H1 (cell line): ENCODE results near the gene SNX27. TPM values are rescaled to one million over a fixed set of nuclear protein-coding genes. Genes with fewer than 3 reads are reported as not detected.

Source experiments
- CTCF ChIA-PET: fragments of 300-600 bp; sonication (Branson Sonifier 250); formaldehyde crosslinking; loops from one replicate; lab custom pipeline; 2021; ENCODE audit not compliant: partially characterized antibody; lab: Charles Lee
- POLR2A ChIA-PET: fragments of 300-600 bp; sonication (Branson Sonifier 250); formaldehyde crosslinking; loops from one replicate; lab custom pipeline; 2021; ENCODE audit warnings: inconsistent platforms; ENCODE audit not compliant: partially characterized antibody; lab: Charles Lee
- DNase-seq, 2 experiments: peaks; one replicate each; pipeline versions ENCODE4 v3.0.0 to v3.0.0-alpha.2; 2010 to 2022; ENCODE audit warnings: low spot score in 2 of 2, low read depth in 1 of 2, mixed read lengths in 1 of 2
- FAIRE-seq: peaks from 2 replicates; lab custom pipeline; 2011; peaks lifted over from hg19 to GRCh38; lab: Jason Lieb, UNC
- H2AFZ ChIP-seq: 2 replicates; pipeline ENCODE4 v1.8.1; 2012; ENCODE audit warnings: low read length, inconsistent platforms
- H2AK5ac ChIP-seq: 2 replicates; pipeline ENCODE4 v1.6.1; 2013; ENCODE audit warnings: low read depth, low read length
- H2BK120ac ChIP-seq: replicated peaks from 2 replicates; pipeline ENCODE3; 2013; ENCODE audit warnings: low read depth, low read length, inconsistent platforms
- H2BK12ac ChIP-seq: 2 replicates; pipeline ENCODE4 v1.6.1; 2013; ENCODE audit warnings: low read depth, low read length
- H2BK15ac ChIP-seq: 2 replicates; pipeline ENCODE4 v1.6.1; 2013; ENCODE audit warnings: low read length
- H2BK20ac ChIP-seq: 2 replicates; pipeline ENCODE4 v1.6.1; 2013; ENCODE audit warnings: low read length
- H2BK5ac ChIP-seq: 2 replicates; pipeline ENCODE4 v1.6.1; 2013; ENCODE audit warnings: low read depth, low read length
- H3K14ac ChIP-seq: 2 replicates; pipeline ENCODE4 v1.6.1; 2013; ENCODE audit warnings: inconsistent platforms; ENCODE audit not compliant: insufficient read length
- H3K18ac ChIP-seq: 2 replicates; pipeline ENCODE4 v1.6.1; 2013; ENCODE audit warnings: low read length; ENCODE audit errors: extremely low read depth
- H3K23ac ChIP-seq: 2 replicates; pipeline ENCODE4 v1.6.1; 2013; ENCODE audit warnings: inconsistent platforms; ENCODE audit not compliant: insufficient read length
- H3K23me2 ChIP-seq: 2 replicates; pipeline ENCODE4 v1.6.1; 2013; ENCODE audit warnings: low read depth, low read length
- H3K27ac ChIP-seq: 2 replicates; pipeline ENCODE4 v1.6.1; 2011; ENCODE audit warnings: low read depth, low read length, inconsistent platforms
- H3K27me3 ChIP-seq, 4 experiments: replicated peaks in 1 of 4; 1 replicate in 1 of 4; 2 replicates in 3 of 4; pipeline versions ENCODE4 v1.6.1 to v1.8.1; 2011 to 2013; ENCODE audit warnings: low read length in 3 of 4, mild to moderate bottlenecking in 3 of 4, inconsistent platforms in 2 of 4, mixed read lengths in 2 of 4, moderate library complexity in 1 of 4; ENCODE audit not compliant: control insufficient read depth in 3 of 4, insufficient read depth in 3 of 4; ENCODE audit errors: extremely low read depth in 1 of 4
- H3K36me3 ChIP-seq, 4 experiments: 2 replicates each; pipeline versions ENCODE4 v1.6.1 to v1.8.1; 2011 to 2013; ENCODE audit warnings: mild to moderate bottlenecking in 4 of 4, low read length in 3 of 4, moderate library complexity in 2 of 4, control low read depth in 1 of 4, inconsistent platforms in 1 of 4; ENCODE audit not compliant: insufficient read depth in 4 of 4, control insufficient read depth in 2 of 4
- H3K4ac ChIP-seq: replicated peaks from 2 replicates; pipeline ENCODE3; 2013; ENCODE audit warnings: low read length, low read depth, mixed read lengths, inconsistent platforms; ENCODE audit not compliant: insufficient read length
- H3K4me1 ChIP-seq, 4 experiments: replicated peaks in 1 of 4; 1 replicate in 1 of 4; 2 replicates in 3 of 4; pipeline versions ENCODE4 v1.6.1 to v1.8.1; 2011 to 2013; ENCODE audit warnings: low read length in 3 of 4, inconsistent platforms in 2 of 4, mixed read lengths in 1 of 4; ENCODE audit not compliant: insufficient read depth in 4 of 4, control insufficient read depth in 3 of 4
- H3K4me2 ChIP-seq, 2 experiments: 2 replicates each; pipeline versions ENCODE4 v1.6.1 to v1.8.1; 2011 to 2013; ENCODE audit warnings: low read depth in 2 of 2, low read length in 2 of 2, control low read depth in 1 of 2, inconsistent platforms in 1 of 2, mild to moderate bottlenecking in 1 of 2; ENCODE audit not compliant: insufficient read depth in 1 of 2
- H3K4me3 ChIP-seq, 4 experiments: fragments of 200-600, 300-600 bp in 1 of 4; sonication (generic), shearing (Covaris generic), sonication (Bioruptor Twin) in 1 of 4; 2 replicates each; pipeline versions ENCODE4 v1.5.1 to v1.8.1; 2011 to 2016; ENCODE audit warnings: low read length in 4 of 4, low read depth in 3 of 4, control low read depth in 2 of 4, inconsistent platforms in 2 of 4, mild to moderate bottlenecking in 2 of 4, mixed read lengths in 1 of 4, moderate library complexity in 1 of 4; ENCODE audit not compliant: insufficient read depth in 2 of 4; ENCODE audit errors: extremely low read depth in 1 of 4
- H3K56ac ChIP-seq: replicated peaks from 2 replicates; pipeline ENCODE3; 2013; ENCODE audit warnings: low read depth, mild to moderate bottlenecking, mixed read lengths, low read length, inconsistent platforms; ENCODE audit not compliant: insufficient read length
- H3K79me1 ChIP-seq: 2 replicates; pipeline ENCODE4 v1.6.1; 2013; ENCODE audit warnings: low read depth, low read length, control low read depth
- H3K79me2 ChIP-seq, 2 experiments: 2 replicates each; pipeline versions ENCODE4 v1.6.1 to v1.8.1; 2012 to 2013; ENCODE audit warnings: low read length in 2 of 2, mild to moderate bottlenecking in 2 of 2, inconsistent platforms in 1 of 2; ENCODE audit not compliant: insufficient read depth in 2 of 2, control insufficient read depth in 1 of 2
- H3K9ac ChIP-seq, 4 experiments: replicated peaks in 1 of 4; 1 replicate in 1 of 4; 2 replicates in 3 of 4; pipeline versions ENCODE4 v1.6.1 to v1.8.1; 2011 to 2013; ENCODE audit warnings: low read depth in 3 of 4, low read length in 3 of 4, control low read depth in 2 of 4, mild to moderate bottlenecking in 2 of 4, moderate library complexity in 2 of 4, inconsistent platforms in 1 of 4; ENCODE audit errors: extremely low read depth in 1 of 4
- H3K9me3 ChIP-seq, 2 experiments: 2 replicates each; pipeline versions ENCODE4 v1.6.1 to v1.8.1; 2012 to 2013; ENCODE audit warnings: mild to moderate bottlenecking in 2 of 2, moderate library complexity in 2 of 2, control low read depth in 1 of 2, inconsistent platforms in 1 of 2, low read depth in 1 of 2, low read length in 1 of 2, mixed read lengths in 1 of 2; ENCODE audit not compliant: insufficient read depth in 2 of 2
- H4K20me1 ChIP-seq, 2 experiments: replicated peaks in 1 of 2; 2 replicates each; pipeline versions ENCODE3 to v1.8.1; 2011 to 2013; ENCODE audit warnings: inconsistent platforms in 2 of 2, low read length in 2 of 2, mild to moderate bottlenecking in 1 of 2; ENCODE audit not compliant: insufficient read depth in 2 of 2, control insufficient read depth in 1 of 2
- H4K5ac ChIP-seq: 2 replicates; pipeline ENCODE4 v1.6.1; 2013; ENCODE audit warnings: low read length, low read depth, mixed read lengths, inconsistent platforms; ENCODE audit not compliant: insufficient read length
- H4K8ac ChIP-seq: 2 replicates; pipeline ENCODE4 v1.8.0; 2013; ENCODE audit warnings: mild to moderate bottlenecking, moderate library complexity, low read length, inconsistent platforms; ENCODE audit not compliant: insufficient read depth; ENCODE audit errors: extremely low read depth
- H4K91ac ChIP-seq: replicated peaks from 2 replicates; pipeline ENCODE3; 2013; ENCODE audit warnings: low read length, mixed read lengths, inconsistent platforms; ENCODE audit not compliant: insufficient read length
- ASH2L ChIP-seq: fragments of 200-600, 300-600 bp; sonication (generic); IDR thresholded peaks from one replicate; pipeline ENCODE4 v1.7.1; 2017; ENCODE audit warnings: low read length
- ATF3 ChIP-seq: IDR thresholded peaks from 2 replicates; pipeline ENCODE4 v1.6.1; 2011; ENCODE audit warnings: low read depth, mild to moderate bottlenecking, low read length; ENCODE audit not compliant: insufficient read depth
- BRCA1 ChIP-seq: IDR thresholded peaks from 2 replicates; pipeline ENCODE4 v1.6.1; 2012; ENCODE audit warnings: low read depth, low read length, improper control_type of control experiment
- EP300 ChIP-seq, 2 experiments: IDR thresholded peaks; 1 replicate in 1 of 2; 2 replicates in 1 of 2; pipeline ENCODE4 v1.6.1; 2011 to 2012; ENCODE audit warnings: low read depth in 2 of 2, low read length in 2 of 2, mild to moderate bottlenecking in 2 of 2, borderline replicate concordance in 1 of 2, inconsistent platforms in 1 of 2, moderate library complexity in 1 of 2
- GABPA ChIP-seq: IDR thresholded peaks from 2 replicates; pipeline ENCODE4 v1.6.1; 2011; ENCODE audit warnings: mild to moderate bottlenecking, low read length, moderate library complexity, borderline replicate concordance; ENCODE audit not compliant: insufficient read depth
- HDAC2 ChIP-seq, 2 experiments: fragments of 300-600 bp in 1 of 2; sonication (generic) in 1 of 2; IDR thresholded peaks; 2 replicates each; pipeline ENCODE4 v1.6.1; 2011 to 2012; ENCODE audit warnings: low read depth in 2 of 2, low read length in 2 of 2, mild to moderate bottlenecking in 2 of 2, moderate library complexity in 2 of 2, borderline replicate concordance in 1 of 2, inconsistent platforms in 1 of 2
- HDAC6 ChIP-seq: IDR thresholded peaks from one replicate; pipeline ENCODE4 v1.7.1; 2012; ENCODE audit warnings: low read depth, mild to moderate bottlenecking, inconsistent platforms, low read length, moderate library complexity
- KDM1A ChIP-seq: fragments of 200-600, 300-600 bp; sonication (generic); IDR thresholded peaks from 2 replicates; pipeline ENCODE4 v1.7.1; 2016; ENCODE audit warnings: mild to moderate bottlenecking, low read length, borderline replicate concordance
- NANOG ChIP-seq: IDR thresholded peaks from 2 replicates; pipeline ENCODE4 v1.6.1; 2011; ENCODE audit warnings: low read length, low read depth, mild to moderate bottlenecking, inconsistent platforms; ENCODE audit not compliant: insufficient read depth, poor library complexity, severe bottlenecking
- NRF1 ChIP-seq: IDR thresholded peaks from 2 replicates; pipeline ENCODE4 v1.6.1; 2011; ENCODE audit warnings: mild to moderate bottlenecking, low read depth, low read length, improper control_type of control experiment
- POU5F1 ChIP-seq: IDR thresholded peaks from 2 replicates; pipeline ENCODE4 v1.6.1; 2011; ENCODE audit warnings: low read depth, mild to moderate bottlenecking, low read length, moderate library complexity
- RBBP5 ChIP-seq: IDR thresholded peaks from 2 replicates; pipeline ENCODE4 v1.7.1; 2012; ENCODE audit warnings: low read depth, mild to moderate bottlenecking, inconsistent platforms, low read length, moderate library complexity, borderline replicate concordance
- TEAD4 ChIP-seq: IDR thresholded peaks from 2 replicates; pipeline ENCODE4 v1.6.1; 2012; ENCODE audit warnings: low read depth, low read length, inconsistent platforms, mixed read lengths
- WGBS, 2 experiments: shearing (Covaris generic) in 1 of 2; methylation state at CpG; one replicate each; pipeline versions ENCODE4 v1.1.6 to v1.1.7; 2013 to 2015; ENCODE audit warnings: low lambda C conversion rate in 2 of 2, mixed read lengths in 2 of 2, inconsistent platforms in 1 of 2, low coverage in 1 of 2, missing lambda C conversion rate in 1 of 2; ENCODE audit not compliant: insufficient replicate concordance in 2 of 2, insufficient coverage in 1 of 2, insufficient read length in 1 of 2; ENCODE audit errors: extremely low coverage in 1 of 2, missing lambda C conversion rate in 1 of 2; 5-methylcytosine and 5-hydroxymethylcytosine counted together
- polyA plus RNA-seq, 7 experiments: library from polyadenylated mRNA; depleted of rRNA in 3 of 7; stranded (reverse) in 5 of 7; unstranded in 2 of 7; fragments of >200 nt in 5 of 7; fragments of 200-250 nt in 2 of 7; gene quantifications; 1 replicate in 5 of 7; 2 replicates in 1 of 7; 4 replicates in 1 of 7; pipeline versions ENCODE4 v1.2.1 to v1.2.3, GENCODE V29; 2011 to 2013; ENCODE audit warnings: missing spikeins in 2 of 7, mixed read lengths in 2 of 7
- total RNA-seq: library from RNA; stranded (reverse); fragmentation: NEBNext Ultra II Directional; extraction: Animal tissue kit (Norgen Biotek cat#: 25700); gene quantifications from 2 replicates; pipeline ENCODE4 v1.2.1, GENCODE V29; 2021

SNX27 gene
- total and polyA plus RNA-seq, 2 of the 8 experiments (the other 6 are each of a cell fraction or from before 2014, with no cell fraction given), result 23.4 to 65.4 TPM

GRCh38 chr1:151583796-151584195 is 28.1 kb upstream of the SNX27 start:
- Histone ChIP-seq H4K91ac (no peak overlapping the region), H3K4ac (no peak overlapping the region), H4K8ac (no peak overlapping the region), H3K9ac (no peak overlapping the region), H2BK5ac (no peak overlapping the region), H3K4me2 (no peak overlapping the region), H4K20me1 (no peaks in the 10 kb centered on the region), H3K36me3 (peaks cover 0 to 14% (median 10%) of the 10 kb centered on the region in 4 experiments; a peak in 7 of 8 replicates), H3K27ac (no peak overlapping the region), H3K23me2 (no peaks in the 10 kb centered on the region), H4K5ac (no peak overlapping the region), H3K79me1 (no peaks in the 10 kb centered on the region), H3K23ac (no peak overlapping the region), H3K4me3 (no peak overlapping the region), H3K9me3 (no peaks in the 10 kb centered on the region), H2BK15ac (no peak overlapping the region), H3K18ac (no peak overlapping the region), H3K79me2 (no peaks in the 10 kb centered on the region), H2AFZ (no peak overlapping the region), H3K14ac (no peak overlapping the region), H2BK120ac (no peak overlapping the region), H3K4me1 (peaks cover 0 to 2% (median 0%) of the 10 kb centered on the region in 4 experiments; a peak in 1 of 7 replicates), H3K56ac (no peak overlapping the region), H2AK5ac (no peak overlapping the region), H3K27me3 (no peaks in the 10 kb centered on the region), H2BK20ac (no peak overlapping the region), H2BK12ac (no peak overlapping the region)
- DNase-seq (no peak), FAIRE-seq (no peak)
- WGBS, 2 experiments, result 87% methylated on average over 2 of the region's 2 CpGs; no CpG with 5 or more reads in 1 of the 2 experiments
- POLR2A ChIA-PET, result interaction anchor here (1.1 to 3.8 kb wide), 2 partner anchors 10 to 43 kb away, joined by 3 to 21 read pairs; partner anchors contain the start of gene TUFT1
- CTCF ChIA-PET, result interaction anchor here (0.8 to 2.1 kb wide), 3 partner anchors 10 to 50 kb away, joined by 3 to 9 read pairs (median 4); no protein-coding TSS in a partner anchor
- no peak for TF ChIP-seq NRF1
- no peak for TF ChIP-seq HDAC6
- TF ChIP-seq NANOG, result no peak
- no peak for TF ChIP-seq EP300 (IDR thresholded peaks at IDR 0.05; ENCODE audit: borderline replicate concordance in 1 of 2, low read depth in 2 of 2, low read length in 2 of 2)
- TF ChIP-seq POU5F1, result no peak
- no peak for TF ChIP-seq RBBP5
- no peak for TF ChIP-seq ASH2L
- no peak for TF ChIP-seq TEAD4
- TF ChIP-seq KDM1A, result no peak
- TF ChIP-seq BRCA1, result no peak
- no peak for TF ChIP-seq GABPA
- no peak for TF ChIP-seq ATF3
- TF ChIP-seq HDAC2 (IDR thresholded peaks at IDR 0.05; ENCODE audit: borderline replicate concordance in 1 of 2, low read depth in 2 of 2, low read length in 2 of 2), result no peak
